ENCODE data around the gene EIF4G3. TPM values are rescaled to one million over a fixed set of nuclear protein-coding genes. Genes with fewer than 3 reads are reported as not detected.

EIF4G3 gene
- total and polyA plus RNA-seq, 10 of the 15 experiments (the other 5 are each of a cell fraction or from before 2014, with no cell fraction given), result 7.4 to 45.1 (median 29.1) TPM

GRCh38 chr1:20811916-20812315, 364.8 kb downstream of the EIF4G3 start:
- RAD21 ChIA-PET (ENCODE audit: unreplicated experiment), result no interaction called here
- SMC1A ChIA-PET (ENCODE audit: uncharacterized antibody, unreplicated experiment), result interaction anchor here (0.8 to 1.7 kb wide), 2 partner anchors 11 to 30 kb away, joined by 3 to 4 read pairs; no protein-coding TSS in a partner anchor
- POLR2A ChIA-PET, result no interaction called here
- no TSS peak for BruUV-seq (replicated peaks)
- no peak overlapping the region for H3K4me3 ChIP-seq
- peaks cover 0 to 4% of the 10 kb centered on the region in 2 experiments; a peak in 1 of 4 replicates for H3K36me3 ChIP-seq (ENCODE audit: control insufficient read depth in 2 of 2, insufficient read depth in 2 of 2, low read length in 1 of 2)
- no peaks in the 10 kb centered on the region for H3K79me2 ChIP-seq (ENCODE audit: control insufficient read depth, insufficient read depth, low read length)
- H3K27me3 ChIP-seq (replicated peaks in 1 of 2; ENCODE audit: control insufficient read depth in 2 of 2, insufficient read depth in 2 of 2, low read length in 1 of 2), result no peaks in the 10 kb centered on the region
- in situ Hi-C loops (cut with MboI), result no loop called here
- WGBS (ENCODE audit: insufficient coverage, insufficient replicate concordance, low lambda C conversion rate, missing lambda C conversion rate), result 97% methylated on average over 5 of the region's 5 CpGs
- H3K9me3 ChIP-seq (replicated peaks; ENCODE audit: control insufficient read depth, insufficient read depth, low read length), result no peaks in the 10 kb centered on the region
- H3K9ac ChIP-seq (ENCODE audit: control insufficient read depth, insufficient read depth, low read length), result no peak overlapping the region
- FAIRE-seq (no peak), DNase-seq (ENCODE audit: low read depth, low spot score) (no peak), ATAC-seq (no peak)
- H3K4me2 ChIP-seq (ENCODE audit: control insufficient read depth, insufficient read depth), result no peak overlapping the region
- H3K4me1 ChIP-seq (ENCODE audit: control insufficient read depth, insufficient read depth, low read length), result no peaks in the 10 kb centered on the region
- H4K20me1 ChIP-seq (ENCODE audit: control insufficient read depth, insufficient read depth), result no peaks in the 10 kb centered on the region
- no peak overlapping the region for H2AFZ ChIP-seq (ENCODE audit: control insufficient read depth, low read depth, low read length)
- intact Hi-C loops (cut with micrococcal nuclease; ENCODE audit: unreplicated experiment), result no loop called here
- H3K27ac ChIP-seq (ENCODE audit: control insufficient read depth, insufficient read depth), result no peak overlapping the region
- CTCF ChIA-PET, result interaction anchor here (1.4 to 1.5 kb wide), 2 partner anchors 115 to 384 kb away, joined by 5 to 7 read pairs; no protein-coding TSS in a partner anchor
- no peak for TF ChIP-seq BCL3 (IDR thresholded peaks at IDR 0.05; ENCODE audit: borderline replicate concordance, insufficient read depth, low read depth, low read length, poor library complexity, severe bottlenecking)

- FAIRE-seq, result no peak
- H3K27ac ChIP-seq (ENCODE audit: control insufficient read depth, insufficient read depth), result no peak overlapping the region
- WGBS (ENCODE audit: insufficient coverage, insufficient replicate concordance, low lambda C conversion rate, missing lambda C conversion rate), result 98% methylated on average over 4 of the region's 4 CpGs
- no peak for DNase-seq (ENCODE audit: low read depth, low spot score)
- ChIA-PET RAD21 (ENCODE audit: unreplicated experiment) (no interaction called here), CTCF (no interaction called here), POLR2A (no interaction called here), SMC1A (ENCODE audit: uncharacterized antibody, unreplicated experiment) (interaction anchor here (1.0 kb wide), 1 partner anchor 24 kb away, joined by 3 read pairs; no protein-coding TSS in a partner anchor)
- H3K4me3 ChIP-seq, result no peak overlapping the region
- H4K20me1 ChIP-seq (ENCODE audit: control insufficient read depth, insufficient read depth), result no peaks in the 10 kb centered on the region
- no peaks in the 10 kb centered on the region for H3K79me2 ChIP-seq (ENCODE audit: control insufficient read depth, insufficient read depth, low read length)
- H2AFZ ChIP-seq (ENCODE audit: control insufficient read depth, low read depth, low read length), result no peak overlapping the region
- no peak overlapping the region for H3K4me2 ChIP-seq (ENCODE audit: control insufficient read depth, insufficient read depth)
- H3K4me1 ChIP-seq (ENCODE audit: control insufficient read depth, insufficient read depth, low read length), result peaks cover 2% of the 10 kb centered on the region; the same call in 1 of the 2 replicates
- no peak for ATAC-seq
- no peaks in the 10 kb centered on the region for H3K36me3 ChIP-seq (ENCODE audit: control insufficient read depth in 2 of 2, insufficient read depth in 2 of 2, low read length in 1 of 2)
- no peaks in the 10 kb centered on the region for H3K27me3 ChIP-seq (replicated peaks in 1 of 2; ENCODE audit: control insufficient read depth in 2 of 2, insufficient read depth in 2 of 2, low read length in 1 of 2)
- intact Hi-C loops (cut with micrococcal nuclease; ENCODE audit: unreplicated experiment), result no loop called here
- BruUV-seq (replicated peaks), result no TSS peak
- TF ChIP-seq ZNF207 (IDR thresholded peaks at IDR 0.05; ENCODE audit: borderline replicate concordance) (no peak), SMARCA5 (IDR thresholded peaks at IDR 0.05) (no peak), PAX5 (IDR thresholded peaks at IDR 0.05; ENCODE audit: borderline replicate concordance, low read depth, low read length) (no peak), HDAC2 (IDR thresholded peaks at IDR 0.05) (no peak), NFIC (IDR thresholded peaks at IDR 0.05; ENCODE audit: low read depth, low read length) (no peak), SREBF1 (IDR thresholded peaks at IDR 0.05; ENCODE audit: low read length) (no peak), CBX3 (IDR thresholded peaks at IDR 0.05; ENCODE audit: borderline replicate concordance, low read depth) (no peak), ZBTB33 (IDR thresholded peaks at IDR 0.05) (no peak), NFXL1 (IDR thresholded peaks at IDR 0.05; ENCODE audit: borderline replicate concordance) (no peak), JUNB (IDR thresholded peaks at IDR 0.05) (no peak), KLF5 (IDR thresholded peaks at IDR 0.05; ENCODE audit: partially characterized antibody) (no peak), ZNF217 (IDR thresholded peaks at IDR 0.05) (no peak), BACH1 (IDR thresholded peaks at IDR 0.05; ENCODE audit: borderline replicate concordance) (no peak)
- no peaks in the 10 kb centered on the region for H3K9me3 ChIP-seq (replicated peaks; ENCODE audit: control insufficient read depth, insufficient read depth, low read length)
- no peak overlapping the region for H3K9ac ChIP-seq (ENCODE audit: control insufficient read depth, insufficient read depth, low read length)
- in situ Hi-C loops (cut with MboI), result no loop called here
Observed at GRCh38 chr1:20793236-20793635, 383.5 kb downstream of the EIF4G3 start.

Data from GM12878 (cell line).